22Rv1 (cell line): ENCODE results near the gene ASB2.

Source experiments
- ZFX ChIP-seq: fragments of 450-650 bp; IDR thresholded peaks from 2 replicates; pipeline ENCODE4 v1.6.1; 2017; ENCODE audit warnings: antibody characterized with exemption, borderline replicate concordance
- TF ChIP-seq, protein P1 (sequence below): fragments of 450-650 bp; IDR thresholded peaks from 2 replicates; pipeline ENCODE4 v1.5.1; 2017; ENCODE audit warnings: mild to moderate bottlenecking

DNA sequence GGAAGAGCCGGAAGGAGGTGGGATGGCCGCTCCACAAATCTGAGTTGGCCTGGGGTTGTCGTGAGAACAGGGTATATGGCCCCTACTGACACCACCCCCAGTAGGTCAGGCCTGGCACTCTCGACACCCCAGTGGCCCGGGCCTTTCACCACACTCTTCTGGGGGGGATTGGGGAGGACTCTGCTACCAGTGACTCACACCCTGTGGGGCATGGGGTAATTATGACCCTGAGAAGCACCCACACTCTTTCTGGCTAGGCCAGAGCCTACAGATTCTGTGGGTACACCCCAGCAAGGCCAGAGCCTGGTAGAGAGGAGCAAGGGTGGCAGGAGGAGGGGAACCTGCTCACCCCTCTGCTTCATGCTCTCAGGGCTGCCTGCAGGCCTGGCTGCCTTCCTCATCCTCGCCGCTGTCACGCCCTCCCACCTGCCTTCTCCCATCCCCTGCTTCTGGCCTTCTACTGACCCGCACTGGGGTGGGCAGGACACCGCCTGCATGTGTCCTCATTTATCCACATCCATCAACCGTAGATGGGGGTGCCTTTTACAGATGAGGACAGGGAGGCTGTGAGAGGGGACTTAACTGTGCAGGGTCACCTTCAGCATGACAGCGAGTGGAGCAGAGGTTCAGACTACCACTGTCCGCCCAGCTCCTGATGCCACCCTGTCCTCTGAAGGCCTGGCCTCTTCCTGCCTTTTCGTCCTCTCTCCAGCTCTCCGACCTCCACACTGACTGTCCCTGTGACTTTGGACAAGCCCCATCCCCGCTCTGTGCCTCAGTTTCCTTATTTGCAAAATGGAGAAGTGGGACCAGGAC lies 18.4 kb downstream of the ASB2 start:
- TF ChIP-seq, protein P1, sequence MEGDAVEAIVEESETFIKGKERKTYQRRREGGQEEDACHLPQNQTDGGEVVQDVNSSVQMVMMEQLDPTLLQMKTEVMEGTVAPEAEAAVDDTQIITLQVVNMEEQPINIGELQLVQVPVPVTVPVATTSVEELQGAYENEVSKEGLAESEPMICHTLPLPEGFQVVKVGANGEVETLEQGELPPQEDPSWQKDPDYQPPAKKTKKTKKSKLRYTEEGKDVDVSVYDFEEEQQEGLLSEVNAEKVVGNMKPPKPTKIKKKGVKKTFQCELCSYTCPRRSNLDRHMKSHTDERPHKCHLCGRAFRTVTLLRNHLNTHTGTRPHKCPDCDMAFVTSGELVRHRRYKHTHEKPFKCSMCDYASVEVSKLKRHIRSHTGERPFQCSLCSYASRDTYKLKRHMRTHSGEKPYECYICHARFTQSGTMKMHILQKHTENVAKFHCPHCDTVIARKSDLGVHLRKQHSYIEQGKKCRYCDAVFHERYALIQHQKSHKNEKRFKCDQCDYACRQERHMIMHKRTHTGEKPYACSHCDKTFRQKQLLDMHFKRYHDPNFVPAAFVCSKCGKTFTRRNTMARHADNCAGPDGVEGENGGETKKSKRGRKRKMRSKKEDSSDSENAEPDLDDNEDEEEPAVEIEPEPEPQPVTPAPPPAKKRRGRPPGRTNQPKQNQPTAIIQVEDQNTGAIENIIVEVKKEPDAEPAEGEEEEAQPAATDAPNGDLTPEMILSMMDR = no peak
- no peak for TF ChIP-seq ZFX
